ENCODE data around the gene ADH1B.
"Not testable (repeated sequence)": the region's sequence is repeated elsewhere in the genome, so short reads cannot be mapped to it uniquely, and the experiment has no call there.

Gene ADH1B

DNA sequence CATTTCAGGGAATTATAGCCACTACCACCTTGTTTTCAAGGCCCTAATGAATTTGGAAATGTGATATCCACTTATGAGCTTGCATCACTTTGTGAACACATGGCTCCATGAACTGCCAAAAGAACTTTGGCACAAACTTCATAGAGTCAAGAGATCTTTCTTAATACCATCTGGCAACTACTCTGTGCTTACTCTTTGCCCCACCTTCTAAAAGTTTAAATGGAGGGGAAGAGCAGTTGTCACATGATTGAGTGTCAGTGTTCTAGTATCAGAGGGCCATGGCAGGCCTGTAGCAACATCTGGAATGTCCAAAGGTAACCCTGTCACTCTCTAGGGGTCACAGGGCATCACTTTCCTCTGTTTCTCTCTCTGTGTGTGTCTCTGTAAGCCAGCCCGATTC, 2.6 kb upstream of the ADH1B start:
- DNase-seq, result no peak

- DNase-seq, result not testable (repeated sequence)
Measured at GRCh38 chr4:99317811-99318210, 3.4 kb downstream of the ADH1B start.

- DNase-seq, result no peak
Measured at GRCh38 chr4:99317354-99317753, 3.8 kb downstream of the ADH1B start.

GRCh38 chr4:99315839-99316238, 5.4 kb downstream of the ADH1B start:
- no peak for DNase-seq

DNA sequence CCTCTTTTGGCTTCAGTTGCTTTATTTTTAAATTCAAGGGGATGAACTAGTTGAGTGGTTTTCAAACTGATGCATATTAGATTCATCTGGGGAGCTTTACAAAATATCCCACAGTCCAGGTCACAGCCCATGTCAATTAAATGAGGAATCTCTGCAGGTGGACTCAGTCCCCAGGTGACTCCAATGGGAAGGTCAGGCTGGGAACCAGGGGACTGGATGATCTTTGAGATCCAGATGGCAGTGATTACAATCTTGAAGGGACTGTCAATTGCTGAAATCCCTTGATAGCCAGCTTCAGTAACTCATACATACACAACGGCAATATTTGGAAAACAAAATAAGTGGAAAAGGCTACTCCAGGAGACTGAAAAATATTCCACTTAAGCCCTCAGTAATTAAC, 7.0 kb downstream of the ADH1B start:
- DNase-seq, result peak; percentile 27

GRCh38 chr4:99310389-99310788, 10.8 kb downstream of the ADH1B start:
- DNase-seq, result no peak

GRCh38 chr4:99305638-99306400, 15.4 kb downstream of the ADH1B start:
- DNase-seq, result no peak

- no peak for DNase-seq
Measured at GRCh38 chr4:99301376-99302164, 19.6 kb downstream of the ADH1B start.

DNA sequence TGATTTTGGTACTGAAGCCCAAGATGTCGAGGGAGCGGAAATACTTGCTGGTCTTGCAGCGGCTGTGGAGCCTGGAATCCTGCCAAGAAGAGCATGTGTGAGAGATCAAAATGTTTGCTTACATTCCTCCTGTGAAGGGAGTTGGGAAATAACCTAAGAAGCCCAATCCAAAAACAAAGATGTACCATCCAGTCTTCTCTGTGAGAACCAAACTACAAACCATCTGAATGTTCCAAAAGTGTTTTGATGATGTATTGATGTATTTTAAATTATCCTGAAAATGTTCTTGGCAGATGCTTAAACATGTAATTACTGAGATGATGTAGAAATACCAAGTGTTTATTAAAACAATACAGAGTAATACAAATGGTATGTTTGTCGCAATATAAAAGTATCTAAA, 20.3 kb downstream of the ADH1B start:
- DNase-seq, result peak; percentile 81

DNA sequence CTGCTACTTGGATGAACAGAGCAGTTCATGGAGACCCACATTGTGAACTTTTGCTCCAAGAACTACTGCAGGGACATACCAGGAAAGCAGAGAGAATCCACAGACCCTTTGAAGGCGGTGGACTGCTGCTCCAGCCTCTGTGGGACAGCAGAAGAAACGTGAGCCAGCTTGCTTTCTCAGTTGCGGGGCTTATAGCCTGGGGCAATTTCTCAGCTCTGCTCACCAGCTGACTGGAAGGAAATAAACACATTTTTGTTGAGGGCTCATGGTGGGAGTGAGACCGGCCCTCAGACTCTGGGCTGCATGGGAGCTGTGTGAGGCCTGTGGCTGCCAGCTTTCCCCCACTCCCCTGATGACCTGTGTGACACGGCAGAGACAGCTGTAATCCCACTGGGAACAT, 27.8 kb downstream of the ADH1B start:
- DNase-seq, result no peak

GRCh38 chr4:99290848-99291786, 30.1 kb downstream of the ADH1B start, which contains the start of gene ADH1A:
Gene ADH1A, minus strand, starts transcription at chr4:99290985. Its CDS starts 71 bp downstream, at chr4:99290914.
- DNase-seq, result no peak

DNA sequence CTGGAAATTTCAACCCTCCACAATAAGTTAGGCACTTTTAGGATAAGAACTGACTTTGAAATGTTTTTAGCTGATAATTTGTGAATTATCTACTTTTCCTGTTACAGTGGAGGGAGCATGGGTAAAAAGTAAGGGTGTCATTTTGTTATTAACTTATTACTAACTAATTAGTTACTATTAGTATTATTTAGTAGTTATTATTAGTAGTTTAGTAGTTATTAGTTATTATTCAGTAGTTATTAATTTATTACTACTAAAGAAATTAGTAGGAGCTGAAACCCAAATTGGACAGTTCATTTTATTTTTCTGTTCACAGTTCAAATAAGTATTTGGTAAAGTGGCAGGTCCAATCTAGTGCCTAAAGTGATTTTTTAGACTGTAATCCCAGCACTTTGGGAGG, 35.8 kb downstream of the ADH1B start:
- DNase-seq, result no peak

- DNase-seq, result no peak
Measured at GRCh38 chr4:99282731-99283130, 38.5 kb downstream of the ADH1B start.

DNA sequence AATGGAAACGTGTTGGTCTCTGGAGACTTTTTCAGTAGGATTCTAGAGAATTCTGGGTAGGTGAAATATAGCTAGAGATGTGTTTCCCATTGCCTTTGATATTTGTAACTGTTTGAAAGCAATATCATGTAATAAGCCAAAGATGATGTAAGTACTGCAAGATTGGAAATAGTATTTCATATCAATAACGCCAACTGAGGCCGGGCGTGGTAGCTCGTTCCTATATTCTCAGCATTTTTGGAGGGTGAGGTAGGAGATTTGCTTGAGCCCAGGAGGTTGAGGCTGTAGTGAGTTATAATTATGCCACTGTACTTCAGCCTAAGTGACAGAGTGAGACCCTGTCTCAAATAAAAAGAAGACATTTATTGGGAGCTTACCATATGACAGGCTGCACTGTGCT, 39.9 kb downstream of the ADH1B start:
- DNase-seq, result no peak

GRCh38 chr4:99276417-99276816, 44.8 kb downstream of the ADH1B start:
- no peak for DNase-seq

DNA sequence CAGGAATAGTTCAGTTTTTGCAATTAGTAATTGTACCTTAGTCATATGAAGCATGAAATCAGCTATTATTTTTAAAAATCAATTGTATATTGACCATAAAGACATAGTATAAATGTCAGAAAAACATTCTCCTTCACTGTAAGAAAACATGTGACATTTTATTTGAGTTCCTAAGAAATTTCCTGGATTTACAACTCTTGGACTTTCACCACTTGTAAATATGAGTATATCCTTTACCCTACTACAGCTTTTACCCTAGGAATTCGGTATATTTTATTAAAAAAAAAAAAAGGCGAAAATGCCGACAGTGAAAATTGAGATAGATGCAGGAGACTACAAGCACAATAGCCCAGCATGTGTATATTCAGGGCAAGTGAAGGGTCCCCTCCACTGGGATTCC, 45.3 kb downstream of the ADH1B start:
- DNase-seq, result no peak

- no peak for DNase-seq
Measured at GRCh38 chr4:99275050-99275449, 46.2 kb downstream of the ADH1B start.

DNA sequence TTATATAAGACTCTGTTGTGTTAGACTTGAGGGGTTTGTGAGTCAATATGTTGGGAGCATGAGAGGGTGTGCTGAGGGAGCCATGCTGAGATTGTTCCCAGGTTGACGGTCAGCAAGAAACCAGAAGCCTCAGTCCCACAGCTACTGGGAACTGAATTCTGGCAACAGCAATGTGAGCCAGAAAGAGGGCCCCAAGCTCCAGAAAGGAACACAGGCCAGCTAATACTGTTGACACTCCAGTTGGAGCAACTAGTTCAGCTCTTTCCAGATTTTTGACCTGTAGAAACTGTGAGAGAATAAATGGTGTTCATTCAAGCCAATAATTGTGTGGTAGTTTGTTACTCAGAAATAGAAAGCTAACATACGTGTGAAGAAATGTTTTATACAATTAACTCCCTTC, 47.5 kb downstream of the ADH1B start:
- DNase-seq, result no peak

DNA sequence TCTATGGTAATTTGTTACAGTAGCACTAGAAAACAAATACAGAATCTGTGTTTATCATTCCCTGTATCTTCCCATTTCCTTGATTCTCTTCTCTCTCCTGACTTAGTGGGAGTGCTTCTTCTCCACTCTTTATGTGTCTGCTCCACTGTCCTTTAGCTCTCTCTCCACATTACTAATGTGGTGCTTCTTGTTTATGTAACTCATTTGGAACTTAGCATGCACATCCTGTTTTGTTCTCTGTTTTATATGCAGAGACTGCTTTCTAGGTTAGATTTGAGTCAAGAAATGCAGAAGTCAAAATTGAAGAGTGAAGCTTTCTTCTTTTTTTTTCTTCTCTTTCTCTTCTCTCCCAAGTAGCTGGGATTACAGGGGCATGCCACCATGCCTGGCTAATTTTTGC, 56.3 kb downstream of the ADH1B start:
- no peak for DNase-seq
